Heart left ventricle (tissue), 16 donors: ENCODE results near the gene SLC19A1. TPM values are rescaled to one million over a fixed set of nuclear protein-coding genes. Genes with fewer than 3 reads are reported as not detected.

ENCODE experiments used
- ATAC-seq, 4 donors: fragments of 200-7000 bp; cut with Tn5 transposase; one replicate each; pipeline ENCODE4 v1.9.1; 2020 to 2022; ENCODE audit warnings: moderate library complexity in 4 of 4, mild to moderate bottlenecking in 3 of 4, moderate number of reproducible peaks in 1 of 4
- DNase-seq, 5 donors: peaks; one replicate each; pipeline ENCODE4 v3.0.0-alpha.2; 2020
- H3K27ac ChIP-seq, 12 donors: fragments of 200-600 bp; sonication (generic) in 4 of 12; one replicate each; pipeline versions ENCODE4 v1.5.0 to v1.8.0; 2016 to 2022; ENCODE audit warnings: mild to moderate bottlenecking in 2 of 12
- H3K27me3 ChIP-seq, 9 donors: fragments of 200-600 bp; sonication (generic) in 2 of 9; one replicate each; pipeline versions ENCODE4 v1.5.1 to v1.8.0; 2016 to 2022; ENCODE audit warnings: mild to moderate bottlenecking in 3 of 9
- H3K36me3 ChIP-seq, 9 donors: fragments of 200-600 bp; sonication (generic) in 2 of 9; one replicate each; pipeline versions ENCODE4 v1.5.0 to v1.8.0; 2018 to 2022; ENCODE audit warnings: mild to moderate bottlenecking in 2 of 9
- H3K4me1 ChIP-seq, 12 donors: fragments of 200-600 bp; sonication (generic) in 4 of 12; one replicate each; pipeline versions ENCODE4 v1.5.0 to v1.8.0; 2016 to 2022; ENCODE audit warnings: mild to moderate bottlenecking in 3 of 12
- H3K4me3 ChIP-seq, 12 donors: fragments of 200-600 bp; sonication (generic) in 4 of 12; one replicate each; pipeline versions ENCODE4 v1.5.0 to v1.8.0; 2017 to 2022; ENCODE audit warnings: mild to moderate bottlenecking in 9 of 12, moderate library complexity in 4 of 12
- H3K9me3 ChIP-seq, 12 donors: fragments of 200-600 bp; sonication (generic) in 4 of 12; one replicate each; pipeline versions ENCODE4 v1.5.0 to v1.8.0; 2016 to 2022; ENCODE audit warnings: mild to moderate bottlenecking in 1 of 12
- POLR2A ChIP-seq, 2 donors: fragments of 450-650 bp; IDR thresholded peaks; one replicate each; pipeline ENCODE4 v1.6.1; 2017; ENCODE audit warnings: antibody characterized with exemption in 2 of 2, mild to moderate bottlenecking in 2 of 2, moderate library complexity in 2 of 2
- WGBS, 4 donors: extraction: QIAGEN DNeasy Blood & Tissue Kit in 2 of 4; methylation state at CpG; one replicate each; pipeline versions ENCODE4 v1.1.5 to v1.1.7; 2013 to 2018; 5-methylcytosine and 5-hydroxymethylcytosine counted together
- intact Hi-C, 10 donors: fragments of 100-400 bp; cut with DNase I; formaldehyde crosslinking; loops; one replicate each; pipeline versions ENCODE4 v1.11.1 to v1.14.2; 2022
- polyA plus RNA-seq, 2 donors: library from polyadenylated mRNA; stranded (reverse); fragments of 200-250 nt; gene quantifications; one replicate each; pipeline ENCODE4 v1.2.3, GENCODE V29; 2013
- total RNA-seq, 9 donors: library from RNA; depleted of rRNA in 2 of 9; stranded (reverse); fragments of >200 nt in 2 of 9; fragmentation: NEBNext Ultra II Directional in 3 of 9; extraction: Animal tissue kit (Norgen Biotek cat#: 25700) in 3 of 9; gene quantifications; one replicate each; pipeline versions ENCODE4 v1.1.0 to v1.2.4, GENCODE V29; 2016 to 2023
- TF ChIP-seq, protein P1 (sequence below), 12 donors: fragments of 200-600 bp; sonication (generic) in 4 of 12; IDR thresholded peaks; one replicate each; pipeline versions ENCODE4 v1.5.0 to v1.8.0; 2018 to 2022; ENCODE audit warnings: antibody characterized with exemption in 12 of 12, mild to moderate bottlenecking in 5 of 12
- donor health status: ischemic (EF 13 %, LVEDD 7.1; RV severe dilation, severe dysfunction).
- donor health status: healthy with polysubstance abuse.
- donor health status: DM: no; HTN: yes; CAD: no.
- donor health status: DM: no; HTN: no; CAD: no.
- donor health status: ischemic (EF 25% LVEDD 6.9; RV normal size, moderate dysfunction).
- donor health status: ischemic (EF 25% LVEDD 5.7; RV mildly dilated, moderate dysfunction).
- donor health status: healthy.
- donor health status: DM: yes; HTN: yes; CAD: no.
- donor health status: ischemic (EF 35%, LVEDD 5.7; RV mildly dilated, moderate dysfunction).
- donor health status: nonischemic (EF 11% LVEDD 7.7; RV severe dilation, severe dysfunction).
- donor health status: DM: yes; HTN: yes; CAD: no.
- donor health status: PGD.
- donor health status: ischemic (EF 29% LVEDD 5.4; RV normal size, mild dysfunction).
- donor health status: nonischemic (EF 23%, LVEDD 6.1; RV moderate dilation, normal function).

SLC19A1 gene
- total and polyA plus RNA-seq, 11 donors: 2.4 to 7.0 (median 3.5) TPM

DNA sequence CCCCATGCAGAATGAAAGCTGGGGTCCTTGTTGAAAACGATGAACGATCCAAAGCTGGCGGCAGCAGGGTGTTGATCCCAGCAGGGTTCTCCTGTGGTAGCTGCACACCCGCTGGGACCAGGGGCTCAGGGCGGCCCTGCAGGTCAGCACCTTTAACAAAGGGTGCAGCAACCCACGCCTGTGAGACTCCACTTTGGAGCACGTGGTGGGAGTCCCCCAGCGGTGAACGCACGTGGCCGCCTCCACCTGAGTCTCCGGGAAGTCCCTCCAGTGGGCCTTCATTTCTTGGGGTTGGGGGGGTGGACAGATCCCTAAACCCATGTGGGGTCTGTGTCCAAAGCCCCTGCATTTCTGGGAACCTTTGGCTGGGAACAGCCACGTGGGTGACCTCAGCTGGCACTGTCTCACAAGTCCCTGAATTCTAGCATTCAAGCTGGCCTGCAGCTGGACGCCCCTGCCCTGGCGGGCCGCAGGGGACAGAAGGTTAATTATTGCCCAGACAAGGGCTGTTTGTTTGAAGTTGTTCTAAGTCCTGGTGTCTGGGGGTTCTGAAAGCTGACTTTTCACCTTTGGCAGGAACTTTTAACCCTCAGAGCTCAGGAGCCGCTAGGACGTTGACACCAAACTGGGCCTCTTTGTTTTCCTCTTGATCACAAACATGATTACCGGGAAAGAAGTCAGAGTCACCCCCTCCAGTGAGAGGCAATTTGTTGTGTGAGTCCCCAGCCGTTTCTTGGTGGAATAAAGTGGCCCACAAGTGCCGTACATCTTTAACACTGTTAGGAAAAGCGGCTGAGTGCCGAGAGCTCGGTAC, 72.8 kb downstream of the SLC19A1 start:
- Histone ChIP-seq H3K4me3 (no peak overlapping the region), H3K36me3 (peaks cover 0 to 19% (median 3%) of the 10 kb centered on the region in 9 donors), H3K27ac (peak overlapping the region in 11 of 12 donors; percentile 74 to 93 (median 83)), H3K4me1 (peaks cover 0 to 49% (median 29%) of the 10 kb centered on the region in 12 donors), H3K9me3 (no peaks in the 10 kb centered on the region), H3K27me3 (no peaks in the 10 kb centered on the region)
- TF ChIP-seq POLR2A (IDR thresholded peaks at IDR 0.05): no peak
- TF ChIP-seq, protein P1, sequence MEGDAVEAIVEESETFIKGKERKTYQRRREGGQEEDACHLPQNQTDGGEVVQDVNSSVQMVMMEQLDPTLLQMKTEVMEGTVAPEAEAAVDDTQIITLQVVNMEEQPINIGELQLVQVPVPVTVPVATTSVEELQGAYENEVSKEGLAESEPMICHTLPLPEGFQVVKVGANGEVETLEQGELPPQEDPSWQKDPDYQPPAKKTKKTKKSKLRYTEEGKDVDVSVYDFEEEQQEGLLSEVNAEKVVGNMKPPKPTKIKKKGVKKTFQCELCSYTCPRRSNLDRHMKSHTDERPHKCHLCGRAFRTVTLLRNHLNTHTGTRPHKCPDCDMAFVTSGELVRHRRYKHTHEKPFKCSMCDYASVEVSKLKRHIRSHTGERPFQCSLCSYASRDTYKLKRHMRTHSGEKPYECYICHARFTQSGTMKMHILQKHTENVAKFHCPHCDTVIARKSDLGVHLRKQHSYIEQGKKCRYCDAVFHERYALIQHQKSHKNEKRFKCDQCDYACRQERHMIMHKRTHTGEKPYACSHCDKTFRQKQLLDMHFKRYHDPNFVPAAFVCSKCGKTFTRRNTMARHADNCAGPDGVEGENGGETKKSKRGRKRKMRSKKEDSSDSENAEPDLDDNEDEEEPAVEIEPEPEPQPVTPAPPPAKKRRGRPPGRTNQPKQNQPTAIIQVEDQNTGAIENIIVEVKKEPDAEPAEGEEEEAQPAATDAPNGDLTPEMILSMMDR (IDR thresholded peaks at IDR 0.05): no peak
- intact Hi-C loops: loop anchor here in 2 of 10 donors (10.0 kb wide), 2 partner anchors 125 to 355 kb away; no protein-coding TSS in a partner anchor
- peak in 3 of 5 donors; percentile 35 to 54 (median 48) for DNase-seq
- no peak for ATAC-seq
- WGBS, 4 donors: 84 to 89% (median 87%) methylated on average over 17 to 24 of the region's 24 CpGs

DNA sequence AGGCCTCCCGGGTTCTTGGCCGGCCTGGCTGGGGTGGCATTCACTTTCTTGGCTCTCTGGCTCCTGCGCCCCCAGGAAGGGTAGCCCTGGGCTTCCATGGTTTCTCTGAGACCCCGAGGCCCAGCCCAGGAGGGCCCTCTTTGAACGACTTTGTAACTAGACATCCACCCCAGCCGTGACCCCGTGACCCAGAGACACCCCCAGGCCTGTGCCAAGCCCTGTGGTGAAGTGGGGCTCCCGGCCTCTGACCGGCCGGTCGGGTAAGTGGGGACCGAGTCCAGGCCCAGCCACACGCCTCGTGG, 73.3 kb downstream of the SLC19A1 start:
- peak overlapping the region in 4 of 12 donors; percentile 24 to 85 (median 81) for H3K27ac ChIP-seq
- WGBS, 4 donors: 92 to 99% (median 94%) methylated on average over 10 to 14 of the region's 14 CpGs

DNA sequence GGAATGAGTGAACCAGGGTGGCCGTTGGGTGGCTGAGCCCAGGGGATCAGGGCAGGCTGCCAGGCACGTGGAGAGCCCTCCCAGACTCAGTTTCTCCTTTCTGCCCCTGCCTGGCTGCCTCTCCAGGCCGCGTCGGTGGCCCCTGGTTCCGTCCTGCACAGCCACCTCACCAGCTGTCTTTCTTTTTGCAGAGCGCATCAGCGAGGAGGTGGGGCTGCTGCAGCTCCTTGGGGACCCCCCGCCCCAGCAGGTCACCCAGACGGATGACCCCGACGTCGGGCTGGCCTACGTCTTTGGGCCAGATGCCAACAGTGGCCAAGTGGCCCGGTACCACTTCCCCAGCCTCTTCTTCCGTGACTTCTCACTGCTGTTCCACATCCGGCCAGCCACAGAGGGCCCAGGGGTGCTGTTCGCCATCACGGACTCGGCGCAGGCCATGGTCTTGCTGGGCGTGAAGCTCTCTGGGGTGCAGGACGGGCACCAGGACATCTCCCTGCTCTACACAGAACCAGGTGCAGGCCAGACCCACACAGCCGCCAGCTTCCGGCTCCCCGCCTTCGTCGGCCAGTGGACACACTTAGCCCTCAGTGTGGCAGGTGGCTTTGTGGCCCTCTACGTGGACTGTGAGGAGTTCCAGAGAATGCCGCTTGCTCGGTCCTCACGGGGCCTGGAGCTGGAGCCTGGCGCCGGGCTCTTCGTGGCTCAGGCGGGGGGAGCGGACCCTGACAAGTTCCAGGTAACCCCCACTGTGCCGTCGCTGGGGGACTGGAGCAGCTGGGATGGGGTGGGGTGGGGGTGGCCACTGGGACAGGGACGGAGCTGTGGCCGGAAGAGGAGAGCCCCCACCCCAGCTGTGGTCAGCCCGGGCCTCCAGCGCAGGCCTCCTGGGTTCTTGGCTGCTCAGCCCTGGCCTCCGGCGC, 73.9 kb downstream of the SLC19A1 start:
- WGBS, 4 donors: 90 to 97% (median 92%) methylated on average over 20 to 45 of the region's 45 CpGs
- TF ChIP-seq, protein P1 (IDR thresholded peaks at IDR 0.05): no peak
- no peak for TF ChIP-seq POLR2A (IDR thresholded peaks at IDR 0.05)
- no peak overlapping the region for H3K4me3 ChIP-seq
- DNase-seq (peak in 3 of 5 donors; percentile 24 to 65 (median 26)), ATAC-seq (no peak)
- peaks cover 0 to 17% (median 3%) of the 10 kb centered on the region in 9 donors for H3K36me3 ChIP-seq
- intact Hi-C loops: no loop called here
- no peaks in the 10 kb centered on the region for H3K9me3 ChIP-seq
- H3K27me3 ChIP-seq: no peaks in the 10 kb centered on the region
- H3K4me1 ChIP-seq: peaks cover 0 to 49% (median 29%) of the 10 kb centered on the region in 12 donors
- peak overlapping the region in 1 of 12 donors; percentile 24 for H3K27ac ChIP-seq

More for the DNA sequence above, 73.3 kb downstream of the SLC19A1 start:
- TF ChIP-seq, protein P1 (IDR thresholded peaks at IDR 0.05): no peak
- TF ChIP-seq POLR2A (IDR thresholded peaks at IDR 0.05): no peak
- H3K9me3 ChIP-seq: no peaks in the 10 kb centered on the region
- ATAC-seq (no peak), DNase-seq (peak in 1 of 5 donors; percentile 23)
- H3K4me3 ChIP-seq: no peak overlapping the region
- intact Hi-C loops: no loop called here
- peaks cover 0 to 49% (median 29%) of the 10 kb centered on the region in 12 donors for H3K4me1 ChIP-seq
- peaks cover 0 to 17% (median 3%) of the 10 kb centered on the region in 9 donors for H3K36me3 ChIP-seq
- H3K27me3 ChIP-seq: no peaks in the 10 kb centered on the region
